ENCODE results near the gene DBN1.

Gene DBN1

GRCh38 chr5:177473443-177474001 lies at the start of gene DBN1:
Gene DBN1, minus strand, starts transcription at chr5:177473634. Its CDS starts 113 bp downstream, at chr5:177473521.
- DNase-seq, result no peak

DNA sequence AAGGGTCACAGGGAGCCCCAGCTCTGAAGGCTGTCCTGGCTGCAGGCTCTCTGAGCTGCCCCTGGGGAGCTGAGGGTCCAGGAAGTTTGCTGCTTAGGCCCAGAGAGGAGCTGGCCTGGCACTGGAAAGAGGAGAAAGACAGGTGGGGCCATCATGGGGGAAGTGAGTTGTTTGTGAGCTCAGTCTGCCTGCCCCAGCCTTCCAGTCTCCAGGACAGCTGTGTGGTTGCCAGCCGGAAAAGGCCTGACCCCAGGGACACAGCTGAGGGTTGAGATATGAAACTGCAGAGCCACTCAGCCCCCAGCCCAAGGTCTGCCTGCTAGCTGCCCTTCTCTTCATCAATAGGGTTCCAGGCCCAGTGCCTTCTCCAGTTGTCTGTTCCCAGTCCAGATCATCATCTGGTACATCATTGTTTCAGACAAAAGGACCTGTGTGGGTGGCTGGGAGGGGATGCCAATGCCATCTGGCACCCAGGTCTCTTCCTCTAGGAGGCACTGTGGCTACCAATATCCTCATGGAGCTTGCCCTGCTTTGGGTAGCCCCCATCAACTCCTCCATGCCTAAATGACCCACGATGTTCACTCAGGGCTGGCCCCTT lies 47.6 kb upstream of the DBN1 start:
- no peak for DNase-seq

- no peak for DNase-seq
Observed at GRCh38 chr5:177520271-177520670, 46.8 kb upstream of the DBN1 start.

- DNase-seq, result no peak
Observed at GRCh38 chr5:177519463-177520235, 46.2 kb upstream of the DBN1 start.

DNA sequence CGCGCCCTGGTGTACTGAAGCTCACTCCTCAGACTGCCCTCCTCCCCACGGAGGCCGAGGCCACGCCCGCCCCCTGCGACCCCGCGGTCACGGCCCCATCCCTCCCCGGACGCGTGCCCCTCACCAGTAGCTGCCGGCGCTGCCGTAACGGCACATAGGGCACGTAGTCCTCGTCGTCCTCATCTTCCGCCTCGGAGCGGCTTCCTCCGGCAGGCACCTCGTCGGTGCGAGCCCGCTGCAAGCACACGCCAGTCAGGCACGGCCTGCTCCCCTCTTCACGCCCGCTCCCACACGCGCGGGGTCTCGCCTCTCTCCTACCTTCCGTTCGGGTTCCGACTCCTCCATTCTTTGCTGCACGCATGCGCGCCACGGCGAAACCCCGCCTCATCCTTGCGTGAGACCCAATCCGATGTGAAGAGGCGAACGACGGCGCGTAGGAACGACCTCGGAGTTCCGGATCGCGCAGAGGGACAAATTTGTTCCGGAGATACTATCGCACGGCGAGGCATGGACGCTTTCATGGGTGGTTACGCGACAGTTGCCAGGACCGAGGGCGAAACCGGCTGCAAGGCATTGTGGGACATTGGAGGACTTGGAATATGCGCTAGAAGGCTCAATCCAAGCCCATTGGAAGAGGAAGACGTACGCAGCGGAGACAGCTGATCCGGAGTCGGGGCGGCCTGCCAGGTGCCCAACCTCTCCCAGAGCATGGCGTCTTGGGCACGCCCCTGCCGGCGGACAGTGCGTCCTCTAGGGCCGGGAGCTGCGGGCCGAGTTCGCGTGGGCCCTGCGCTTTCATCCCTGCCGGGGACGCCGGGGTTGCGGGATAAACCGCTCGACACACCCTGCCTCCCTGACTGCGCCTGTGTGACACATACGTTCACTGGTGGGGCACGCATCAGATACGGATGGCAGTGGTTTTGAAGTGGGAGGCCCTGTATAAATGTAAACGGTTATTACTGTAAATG lies 43.5 kb upstream of the DBN1 start, which contains the start of gene DDX41:
DDX41 (minus strand) TSS at position 361 of the 968 bp plus-strand sequence; CDS start at position 345, 16 bp downstream.
- peak; percentile 96 for DNase-seq

DNA sequence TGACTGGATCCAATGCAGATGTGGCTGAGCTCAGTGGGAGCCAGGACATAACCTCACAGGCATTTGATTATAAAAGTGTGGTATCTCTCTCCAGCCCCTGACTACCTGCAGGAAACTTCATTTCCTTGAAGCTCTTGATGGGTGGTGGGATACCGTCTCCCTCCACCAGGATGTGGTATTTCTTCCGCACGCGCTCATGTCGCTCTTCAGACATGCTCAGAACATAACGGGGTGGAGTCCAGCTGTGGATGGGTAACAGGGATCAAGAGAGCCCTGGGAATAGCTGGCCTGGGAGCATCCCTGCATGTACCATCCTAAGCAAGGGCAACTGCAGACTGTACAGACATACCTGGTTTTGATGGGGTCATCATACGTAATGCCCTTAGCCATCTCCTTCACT lies 42.1 kb upstream of the DBN1 start:
- no peak for DNase-seq

DNA sequence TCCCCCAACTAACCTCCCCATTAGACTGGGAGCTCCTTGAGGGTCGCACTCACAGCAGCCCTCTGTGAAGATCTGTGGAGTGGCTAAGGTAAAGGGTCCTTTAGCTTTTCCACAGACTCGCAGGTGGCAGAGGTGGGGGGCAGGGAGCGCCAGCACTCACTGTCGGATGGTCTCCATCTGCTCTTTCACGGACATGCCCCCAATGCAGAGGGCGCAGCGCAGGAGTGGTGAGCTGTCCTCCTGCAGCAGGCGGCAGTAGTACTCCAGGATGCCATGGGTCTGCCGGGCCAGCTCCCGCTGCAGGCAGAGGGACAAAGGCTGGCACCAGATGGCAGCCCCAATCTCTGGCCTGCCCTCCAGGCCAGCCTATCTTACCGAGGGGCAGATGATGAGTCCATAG lies 41.1 kb upstream of the DBN1 start:
- no peak for DNase-seq

GRCh38 chr5:177513500-177513899 lies 40.1 kb upstream of the DBN1 start:
- no peak for DNase-seq

DNA sequence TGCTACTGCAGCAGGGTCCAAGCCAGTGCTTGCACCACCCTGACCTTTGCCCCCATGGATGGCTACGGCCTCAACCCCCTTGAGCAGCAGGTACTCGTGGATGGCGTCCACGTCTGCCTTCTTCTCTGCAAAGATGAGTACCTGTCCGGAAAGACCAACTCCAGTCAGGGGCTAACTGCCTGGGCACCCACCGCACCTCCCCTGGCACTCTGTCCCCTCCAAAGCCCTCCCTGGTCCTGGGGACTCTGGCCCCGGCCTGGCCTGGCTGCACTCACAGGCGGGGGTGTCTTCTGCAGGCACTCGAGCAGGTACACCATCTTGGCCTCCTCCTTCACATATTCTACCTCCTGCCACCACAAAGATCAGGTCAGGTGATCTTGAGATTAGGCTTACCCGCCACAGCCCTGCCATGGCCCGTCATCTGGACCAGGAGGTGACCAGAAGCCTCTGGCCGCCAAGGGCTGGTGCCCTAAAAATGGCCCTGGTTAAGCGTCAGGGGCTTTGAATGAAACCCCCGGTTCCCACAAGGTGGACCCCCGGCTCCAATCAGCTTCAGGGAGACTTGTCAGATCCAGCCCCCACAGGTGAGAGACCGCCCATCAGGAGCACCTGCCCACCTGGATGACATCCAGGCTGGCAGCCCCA lies 39.4 kb upstream of the DBN1 start:
- DNase-seq, result no peak

DNA sequence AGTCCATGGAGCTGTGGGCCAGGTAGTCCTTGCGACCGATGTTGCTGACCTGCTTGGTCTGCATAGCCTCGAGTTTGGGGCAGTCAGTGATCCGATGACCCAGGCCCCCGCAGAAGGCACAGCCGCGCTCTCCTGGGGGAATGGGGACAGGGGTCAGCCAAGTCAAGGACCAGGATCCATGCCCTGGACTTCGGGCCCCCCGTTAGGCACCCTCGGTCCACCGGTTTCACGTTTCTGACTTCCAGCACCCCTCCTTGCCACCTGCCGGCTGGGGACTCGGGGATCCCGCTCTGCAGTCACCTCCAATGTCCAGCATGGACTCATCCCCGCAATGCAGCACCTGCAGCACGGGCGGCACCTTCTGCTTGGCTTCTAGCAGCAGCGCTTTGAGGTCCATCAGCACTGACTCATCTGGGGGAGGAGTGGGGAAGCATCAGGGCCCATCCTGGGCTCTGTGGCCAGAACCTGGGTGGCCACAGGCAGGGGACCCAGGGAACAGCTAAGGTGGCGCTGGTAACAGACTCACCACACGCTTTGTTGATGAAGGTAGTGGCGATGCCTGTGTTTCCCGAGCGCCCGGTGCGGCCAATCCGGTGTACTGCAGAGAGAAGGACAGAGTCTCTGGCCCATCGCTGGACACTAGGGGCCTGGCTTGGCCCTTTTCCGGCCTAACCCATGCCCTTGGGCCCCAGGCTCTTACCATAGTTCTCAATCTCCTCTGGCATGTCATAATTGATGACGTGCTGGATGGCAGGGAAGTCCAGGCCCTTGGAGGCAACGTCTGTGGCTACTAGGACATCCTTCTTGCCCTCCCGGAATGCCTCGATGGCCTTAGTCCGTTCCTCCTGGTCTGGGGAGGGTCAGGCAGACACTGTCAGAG lies 38.6 kb upstream of the DBN1 start:
- DNase-seq, result no peak

GRCh38 chr5:177511181-177511580 lies 37.7 kb upstream of the DBN1 start:
- DNase-seq, result no peak

GRCh38 chr5:177510567-177511053 lies 37.2 kb upstream of the DBN1 start:
- DNase-seq, result peak in 1 of 2 donors; percentile 79

- peak in 1 of 2 donors; percentile 38 for DNase-seq
Observed at GRCh38 chr5:177509991-177510566, 36.6 kb upstream of the DBN1 start.

- DNase-seq, result peak in 1 of 2 donors; percentile 30
Observed at GRCh38 chr5:177509381-177509951, 36.0 kb upstream of the DBN1 start, which contains the start of gene DOK3. Gene DOK3, minus strand, starts transcription at chr5:177509826. Its CDS starts 286 bp downstream, at chr5:177509540.

- no peak for DNase-seq
Observed at GRCh38 chr5:177508837-177509236, 35.4 kb upstream of the DBN1 start.

GRCh38 chr5:177508221-177508611 lies 34.8 kb upstream of the DBN1 start:
- DNase-seq, result no peak

GRCh38 chr5:177507596-177508220 lies 34.3 kb upstream of the DBN1 start:
- peak in 1 of 2 donors; percentile 23 for DNase-seq

GRCh38 chr5:177507165-177507564 lies 33.7 kb upstream of the DBN1 start:
- DNase-seq, result no peak

- DNase-seq, result no peak
Observed at GRCh38 chr5:177505075-177505474, 31.6 kb upstream of the DBN1 start.
